Activated naive CD8-positive, alpha-beta T cell treated with anti-CD3 and anti-CD28 coated beads, Interleukin-2, amount 50 U/mL, for 16 hours (primary cell): ENCODE data around the gene NUP188.
"Not testable (repeated sequence)": the region's sequence is repeated elsewhere in the genome, so short reads cannot be mapped to it uniquely, and the experiment has no call there.

ENCODE experiments used
- DNase-seq: peaks from one replicate; pipeline ENCODE4 v3.0.0-alpha.2; 2020; ENCODE audit warnings: low read depth, low spot score

NUP188 gene

DNA sequence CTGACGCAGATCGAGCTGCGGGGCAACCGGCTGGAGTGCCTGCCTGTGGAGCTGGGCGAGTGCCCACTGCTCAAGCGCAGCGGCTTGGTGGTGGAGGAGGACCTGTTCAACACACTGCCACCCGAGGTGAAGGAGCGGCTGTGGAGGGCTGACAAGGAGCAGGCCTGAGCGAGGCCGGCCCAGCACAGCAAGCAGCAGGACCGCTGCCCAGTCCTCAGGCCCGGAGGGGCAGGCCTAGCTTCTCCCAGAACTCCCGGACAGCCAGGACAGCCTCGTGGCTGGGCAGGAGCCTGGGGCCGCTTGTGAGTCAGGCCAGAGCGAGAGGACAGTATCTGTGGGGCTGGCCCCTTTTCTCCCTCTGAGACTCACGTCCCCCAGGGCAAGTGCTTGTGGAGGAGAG, 31.3 kb upstream of the NUP188 start:
- DNase-seq = no peak

DNA sequence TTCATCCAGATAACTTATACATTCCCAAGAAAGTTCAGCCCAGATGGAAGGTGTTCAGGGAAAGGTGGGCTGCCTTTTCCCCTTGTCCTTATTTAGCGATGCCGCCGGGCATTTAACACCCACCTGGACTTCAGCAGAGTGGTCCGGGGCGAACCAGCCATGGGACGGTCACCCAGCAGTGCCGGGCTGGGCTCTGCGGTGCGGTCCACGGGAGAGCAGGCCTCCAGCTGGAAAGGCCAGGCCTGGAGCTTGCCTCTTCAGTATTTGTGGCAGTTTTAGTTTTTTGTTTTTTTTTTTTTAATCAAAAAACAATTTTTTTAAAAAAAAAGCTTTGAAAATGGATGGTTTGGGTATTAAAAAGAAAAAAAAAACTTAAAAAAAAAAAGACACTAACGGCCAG, 30.8 kb upstream of the NUP188 start:
- DNase-seq = no peak

DNA sequence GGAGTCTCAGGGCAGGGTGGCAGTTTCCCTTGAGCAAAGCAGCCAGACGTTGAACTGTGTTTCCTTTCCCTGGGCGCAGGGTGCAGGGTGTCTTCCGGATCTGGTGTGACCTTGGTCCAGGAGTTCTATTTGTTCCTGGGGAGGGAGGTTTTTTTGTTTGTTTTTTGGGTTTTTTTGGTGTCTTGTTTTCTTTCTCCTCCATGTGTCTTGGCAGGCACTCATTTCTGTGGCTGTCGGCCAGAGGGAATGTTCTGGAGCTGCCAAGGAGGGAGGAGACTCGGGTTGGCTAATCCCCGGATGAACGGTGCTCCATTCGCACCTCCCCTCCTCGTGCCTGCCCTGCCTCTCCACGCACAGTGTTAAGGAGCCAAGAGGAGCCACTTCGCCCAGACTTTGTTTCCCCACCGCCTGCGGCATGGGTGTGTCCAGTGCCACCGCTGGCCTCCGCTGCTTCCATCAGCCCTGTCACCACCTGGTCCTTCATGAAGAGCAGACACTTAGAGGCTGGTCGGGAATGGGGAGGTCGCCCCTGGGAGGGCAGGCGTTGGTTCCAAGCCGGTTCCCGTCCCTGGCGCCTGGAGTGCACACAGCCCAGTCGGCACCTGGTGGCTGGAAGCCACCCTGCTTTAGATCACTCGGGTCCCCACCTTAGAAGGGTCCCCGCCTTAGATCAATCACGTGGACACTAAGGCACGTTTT, 30.2 kb upstream of the NUP188 start:
- DNase-seq = no peak

DNA sequence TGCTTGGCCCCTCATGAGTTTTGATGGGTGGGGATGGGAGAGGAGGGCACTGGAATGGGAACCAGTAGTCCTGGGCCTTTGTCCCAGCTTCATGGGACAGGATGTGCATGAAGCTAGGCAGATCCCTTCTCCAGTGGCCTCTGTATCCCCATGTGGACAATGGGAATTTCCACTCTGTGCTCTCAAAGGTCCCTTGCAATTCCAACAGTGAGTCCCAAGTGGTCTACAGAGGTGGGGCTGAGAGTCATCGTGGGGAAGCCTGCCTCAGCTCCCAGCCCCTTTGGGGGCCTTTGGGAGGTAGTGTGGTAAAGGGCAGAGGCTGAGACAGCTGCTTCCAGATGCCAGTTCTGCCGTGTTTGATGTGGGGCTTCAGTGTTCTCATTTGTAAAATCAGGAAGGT, 28.6 kb upstream of the NUP188 start:
- no peak for DNase-seq

DNA sequence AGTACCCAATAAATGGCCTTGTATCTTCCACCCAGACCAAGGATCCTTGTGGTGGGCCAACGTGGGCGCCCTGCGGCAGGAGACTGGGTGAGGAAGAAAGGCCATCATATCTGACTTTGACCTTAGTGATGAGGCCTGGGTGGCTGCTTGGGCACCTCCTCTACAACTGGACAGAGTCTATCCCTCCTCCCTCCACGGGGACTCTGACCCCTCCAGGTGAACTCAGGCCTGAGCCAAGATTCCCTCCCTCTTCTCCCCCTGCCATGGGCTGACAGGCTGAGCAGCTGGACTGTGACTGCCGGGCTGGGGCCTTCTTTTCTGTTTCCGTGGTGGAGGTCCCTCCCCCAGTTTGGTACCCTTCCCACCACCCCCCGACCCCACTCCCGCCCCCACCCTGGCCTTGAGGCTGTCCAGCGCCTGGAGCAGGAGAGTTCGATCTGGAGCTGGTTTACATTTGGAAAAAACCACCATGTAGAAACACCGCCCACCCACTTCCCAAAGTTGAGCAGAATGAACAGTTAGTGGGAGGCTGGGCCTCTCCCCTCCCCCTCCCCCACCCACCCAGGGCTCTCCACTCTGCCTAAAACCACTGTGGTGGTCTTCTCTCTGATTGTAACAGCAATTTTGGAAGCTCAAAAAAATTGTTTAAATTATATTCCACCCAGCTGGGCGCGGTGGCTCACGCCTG, 28.0 kb upstream of the NUP188 start:
- DNase-seq = no peak

DNA sequence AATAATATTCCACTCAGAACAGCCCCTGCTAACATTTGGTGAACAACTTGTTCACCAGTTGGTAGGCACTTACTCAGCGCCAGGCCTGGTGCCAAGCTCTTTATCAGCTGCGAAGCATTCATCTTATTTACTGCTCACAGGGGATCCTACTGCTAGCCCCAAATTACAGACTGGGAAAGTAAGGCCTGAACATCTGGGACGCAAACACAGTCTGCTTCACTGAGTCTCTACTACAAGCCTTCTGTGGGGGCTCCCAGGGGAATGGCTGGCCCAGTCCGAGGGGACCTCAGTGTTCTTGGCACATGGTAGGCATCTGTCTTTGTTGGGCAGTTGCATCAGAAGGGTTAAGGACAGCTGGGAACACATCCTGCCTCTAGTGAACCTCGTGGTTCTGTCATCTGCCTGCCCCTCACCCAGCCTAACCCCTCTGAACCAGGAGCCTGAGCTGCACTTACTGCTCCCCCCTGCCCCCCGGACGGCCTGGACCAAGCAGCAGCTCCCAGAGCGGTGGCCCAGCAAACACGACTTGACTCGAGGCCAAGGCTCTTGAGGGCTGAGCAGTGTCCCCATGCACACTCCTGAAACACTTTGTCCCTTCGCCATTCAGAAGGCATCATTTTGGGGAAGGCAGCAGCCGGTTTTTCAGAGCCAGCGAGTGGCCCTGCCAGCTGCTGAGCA, 27.0 kb upstream of the NUP188 start, which contains the start of gene PHYHD1:
TSS of gene PHYHD1 (plus strand) at position 602 of the 678 bp plus-strand sequence. CDS start 1,342 bp downstream, outside the sequence.
- no peak for DNase-seq

DNA sequence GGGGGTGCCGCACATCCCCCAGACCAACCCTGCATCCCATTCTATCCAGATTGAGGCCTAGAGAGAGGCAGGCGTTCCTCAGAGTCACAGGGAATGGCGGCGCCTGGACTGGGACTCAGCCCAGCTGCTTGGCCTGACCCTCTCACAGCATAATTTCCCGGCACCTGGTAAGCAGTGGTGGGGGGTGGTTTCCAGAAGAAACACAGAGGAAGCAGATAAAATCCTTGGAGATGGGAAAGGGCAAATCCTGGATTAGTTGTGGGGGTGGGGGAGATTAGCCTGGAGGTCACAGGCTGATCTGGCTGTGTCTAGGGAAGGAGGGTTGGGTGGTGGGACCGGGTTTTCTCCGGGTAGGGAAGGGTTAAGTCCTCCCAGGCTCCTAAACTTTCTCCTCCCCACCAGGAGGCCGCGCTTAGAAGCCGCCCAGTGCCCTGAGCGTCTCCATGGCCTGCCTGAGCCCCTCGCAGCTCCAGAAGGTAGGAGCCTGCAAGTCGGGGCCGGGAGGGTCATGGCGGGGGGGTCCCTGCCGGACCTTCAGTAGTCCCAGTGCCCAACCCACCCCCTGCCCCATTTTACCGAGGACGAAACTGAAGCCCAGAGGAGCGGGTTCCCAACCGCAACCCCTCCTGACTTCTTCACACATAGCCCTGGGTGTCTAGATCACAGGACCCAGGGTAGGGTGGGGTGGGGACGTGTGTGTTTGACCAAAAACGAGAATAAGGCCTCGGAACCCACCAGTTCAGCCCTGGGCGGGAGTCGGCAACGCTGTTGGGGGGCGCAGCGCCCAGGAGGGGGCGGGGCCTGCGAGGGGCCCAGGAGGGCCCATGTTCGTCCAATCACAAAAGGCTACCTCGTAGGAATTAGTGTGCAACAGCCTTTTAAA, 25.4 kb upstream of the NUP188 start:
- no peak for DNase-seq

DNA sequence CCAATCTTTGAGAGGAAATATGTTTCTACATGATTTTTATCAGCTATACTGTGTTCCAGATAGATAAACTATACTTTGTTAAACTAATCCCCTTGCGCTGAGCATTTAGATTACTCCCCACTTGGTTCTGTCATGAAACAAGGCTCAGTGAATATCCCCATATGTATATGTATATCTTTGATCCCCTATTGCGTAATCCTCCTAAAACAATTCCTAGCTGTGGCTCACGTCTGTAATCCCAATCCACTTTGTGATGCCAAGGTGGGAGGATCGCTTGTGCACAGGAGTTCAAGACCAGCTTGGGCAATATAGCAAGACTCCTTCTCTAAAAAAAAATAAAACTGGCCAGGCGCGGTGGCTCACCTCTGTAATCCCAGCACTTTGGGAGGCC, 24.0 kb upstream of the NUP188 start:
- DNase-seq = no peak

DNA sequence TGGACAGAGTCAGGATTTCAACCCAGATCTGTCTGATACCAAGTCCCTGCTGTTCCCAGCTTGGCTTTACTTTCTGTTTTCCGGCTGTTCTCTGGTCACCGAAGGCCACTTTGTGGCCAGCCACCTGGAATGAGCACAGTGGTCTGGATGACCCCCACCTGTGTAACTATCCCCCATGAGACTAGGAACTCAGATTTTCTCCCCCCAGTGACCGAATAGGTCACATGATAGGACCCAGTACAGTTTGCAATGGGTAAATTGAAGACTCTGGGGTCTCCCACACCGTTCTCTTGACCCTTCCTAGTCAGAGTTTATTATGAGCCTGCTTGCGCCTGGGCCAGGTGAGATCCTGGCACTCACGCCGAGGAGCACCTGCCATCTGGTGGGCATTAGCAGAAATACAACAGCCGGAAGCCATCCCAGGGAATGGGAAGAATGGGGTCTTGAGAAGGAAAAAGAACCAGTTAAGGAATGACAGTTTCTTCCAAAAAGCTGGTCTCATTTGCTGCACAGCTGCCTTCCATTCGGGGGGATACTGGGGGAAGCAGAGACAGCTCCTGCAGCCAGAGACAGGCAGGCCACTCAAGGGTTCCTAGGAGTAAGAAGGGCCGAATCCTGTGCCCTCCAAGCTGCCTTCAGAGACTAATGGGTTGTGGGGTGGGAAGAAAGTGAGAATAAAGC, 19.6 kb upstream of the NUP188 start:
- DNase-seq = peak; percentile 16

DNA sequence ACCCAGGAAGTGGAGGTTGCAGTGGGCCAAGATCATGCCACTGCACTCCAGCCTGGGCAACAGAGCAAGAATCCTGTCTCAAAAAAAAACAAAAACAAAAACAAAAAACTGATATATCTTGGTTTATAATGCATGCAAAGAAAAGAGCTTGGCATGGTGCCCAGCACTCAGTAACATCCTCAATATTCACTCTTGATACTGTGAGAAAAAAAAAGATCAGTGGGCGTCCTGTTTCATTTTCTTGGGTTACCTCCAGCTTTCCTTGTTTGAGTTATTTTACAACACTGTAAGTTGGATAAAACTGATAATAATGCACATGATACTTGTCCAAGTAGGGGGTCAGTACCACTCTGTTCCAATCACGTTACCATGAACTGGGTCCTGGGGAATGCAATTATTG, 18.9 kb upstream of the NUP188 start:
- DNase-seq = no peak

DNA sequence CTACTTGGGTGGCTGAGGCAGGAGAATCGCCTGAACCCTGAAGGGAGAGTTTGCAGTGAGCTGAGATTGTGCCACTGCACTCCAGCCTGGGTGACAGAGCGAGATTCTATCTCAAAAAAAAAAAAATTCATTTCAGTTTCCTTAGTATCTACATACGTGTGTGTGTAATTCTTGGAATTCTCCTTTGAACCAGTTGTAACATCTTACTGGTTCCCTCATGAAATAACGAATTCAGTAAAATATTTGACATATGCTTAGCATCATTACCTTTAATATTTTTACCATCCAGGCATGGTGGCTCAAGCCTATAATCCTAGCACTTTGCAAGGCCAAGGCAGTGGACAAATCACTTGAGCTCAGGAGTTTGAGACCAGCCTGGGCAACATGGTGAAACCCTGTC, 17.9 kb upstream of the NUP188 start:
- DNase-seq = no peak

DNA sequence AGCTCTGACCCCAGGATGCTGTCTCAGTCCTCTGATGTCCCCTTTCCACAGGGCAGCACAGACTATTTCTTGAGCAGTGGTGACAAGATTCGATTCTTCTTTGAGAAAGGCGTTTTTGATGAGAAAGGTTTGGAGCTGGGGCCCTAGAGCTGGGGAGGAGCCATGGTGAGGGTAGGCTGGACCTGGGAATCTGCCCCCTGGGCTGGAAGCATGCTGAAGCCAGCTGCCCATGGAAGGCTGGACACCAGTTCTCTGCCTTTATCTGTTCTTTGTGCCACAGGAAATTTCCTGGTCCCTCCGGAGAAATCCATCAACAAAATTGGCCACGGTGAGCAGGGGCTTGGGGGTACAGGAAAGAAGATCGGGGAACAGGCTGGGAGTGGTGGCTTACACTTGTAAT, 13.8 kb upstream of the NUP188 start:
- DNase-seq = no peak

DNA sequence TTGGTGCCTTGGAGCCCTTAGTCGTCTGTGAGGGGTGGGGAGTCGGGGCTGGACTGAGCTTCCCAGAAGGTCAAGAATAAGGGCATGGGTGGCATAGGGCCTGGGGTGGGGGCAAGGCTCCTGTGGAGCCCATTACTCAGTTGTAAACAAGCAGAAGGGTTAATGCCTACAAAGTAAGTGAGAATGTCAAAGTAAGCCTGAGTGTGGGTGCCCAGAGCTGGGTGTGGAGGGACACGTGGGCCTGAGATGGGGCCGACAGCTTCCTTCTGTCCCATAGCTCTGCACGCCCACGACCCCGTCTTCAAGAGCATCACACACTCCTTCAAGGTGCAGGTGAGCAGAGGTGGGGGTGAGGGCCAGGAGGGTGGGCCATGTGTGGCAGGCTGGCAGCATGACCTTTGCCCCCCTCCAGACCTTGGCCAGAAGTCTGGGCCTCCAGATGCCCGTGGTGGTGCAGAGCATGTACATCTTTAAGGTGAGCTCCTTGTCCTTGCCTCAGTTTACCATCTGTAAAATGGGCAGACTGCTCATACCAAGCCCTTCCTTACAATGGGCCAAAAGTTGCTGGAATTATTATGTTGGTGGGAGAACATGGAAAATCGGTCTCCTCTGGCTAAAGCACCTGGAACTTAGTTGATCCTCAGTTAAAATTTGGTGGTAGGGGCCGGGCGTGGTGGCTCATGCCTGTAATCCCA, 11.2 kb upstream of the NUP188 start:
- no peak for DNase-seq

DNA sequence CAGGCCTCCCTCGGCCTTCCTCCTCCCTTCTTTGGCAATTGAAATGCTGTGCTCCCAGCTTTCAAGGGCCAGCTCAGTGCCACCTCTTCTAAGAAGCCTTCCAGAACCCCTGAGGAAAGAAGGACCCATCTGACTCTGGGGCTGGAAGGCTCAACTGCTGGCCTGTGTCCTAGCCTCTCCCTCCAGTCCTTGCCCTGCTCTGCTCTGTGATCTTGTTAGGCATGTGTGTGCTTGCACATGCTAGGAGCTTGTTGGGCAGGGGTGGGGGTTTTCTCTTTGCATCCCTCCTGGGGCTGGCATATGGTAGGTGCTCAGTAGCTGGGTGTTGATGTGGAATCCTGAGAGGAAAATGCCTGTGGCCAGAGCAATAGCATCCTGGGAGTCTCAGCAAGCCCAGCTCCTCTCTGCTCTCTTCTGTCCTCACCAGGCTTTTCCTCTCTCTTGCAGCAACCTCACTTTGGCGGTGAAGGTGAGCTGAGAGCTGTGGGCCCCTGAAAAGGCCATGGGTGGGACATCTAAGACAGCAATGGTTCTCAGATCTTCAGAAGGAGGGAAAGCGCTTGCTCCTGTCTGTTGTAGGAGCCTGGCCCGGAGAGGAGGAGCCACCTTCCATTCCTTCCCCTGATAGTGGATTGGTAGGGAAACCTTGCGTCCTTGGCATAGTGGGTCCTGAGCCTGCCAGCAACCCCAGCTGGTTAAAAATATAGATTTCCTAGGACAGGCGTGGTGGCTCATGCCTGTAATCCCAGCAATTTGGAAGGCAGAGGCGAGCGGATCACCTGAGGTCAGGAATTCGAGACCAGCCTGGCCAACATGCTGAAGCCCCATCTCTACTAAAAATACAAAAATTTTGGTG, 10.0 kb upstream of the NUP188 start:
- DNase-seq = no peak

DNA sequence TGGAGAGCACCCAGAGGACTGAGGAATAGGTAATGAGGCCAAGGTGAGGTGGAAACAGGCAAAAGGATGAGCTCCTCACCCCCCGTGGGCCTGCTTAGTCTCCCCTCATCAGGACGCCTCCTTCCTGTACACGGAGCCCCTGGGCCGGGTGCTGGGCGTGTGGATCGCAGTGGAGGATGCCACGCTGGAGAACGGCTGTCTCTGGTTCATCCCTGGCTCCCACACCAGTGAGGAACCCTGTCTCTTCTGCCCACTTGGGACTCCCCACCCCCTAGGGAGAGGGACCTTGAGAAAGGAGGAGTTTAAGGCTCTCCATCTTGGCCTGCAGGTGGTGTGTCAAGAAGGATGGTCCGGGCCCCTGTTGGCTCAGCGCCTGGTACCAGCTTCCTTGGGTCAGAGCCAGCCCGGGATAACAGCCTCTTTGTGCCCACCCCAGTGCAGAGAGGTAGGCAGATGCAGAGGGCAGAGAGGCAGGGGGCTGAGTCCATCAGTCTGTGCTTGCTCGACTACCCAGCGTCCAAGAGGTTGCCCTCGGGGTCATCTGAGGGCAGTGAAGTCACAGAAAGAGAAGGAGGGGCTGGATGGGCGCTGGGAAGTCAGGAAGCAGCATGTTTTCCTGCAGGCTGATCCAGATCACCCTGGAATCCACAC, 7.1 kb upstream of the NUP188 start:
- DNase-seq = no peak

DNA sequence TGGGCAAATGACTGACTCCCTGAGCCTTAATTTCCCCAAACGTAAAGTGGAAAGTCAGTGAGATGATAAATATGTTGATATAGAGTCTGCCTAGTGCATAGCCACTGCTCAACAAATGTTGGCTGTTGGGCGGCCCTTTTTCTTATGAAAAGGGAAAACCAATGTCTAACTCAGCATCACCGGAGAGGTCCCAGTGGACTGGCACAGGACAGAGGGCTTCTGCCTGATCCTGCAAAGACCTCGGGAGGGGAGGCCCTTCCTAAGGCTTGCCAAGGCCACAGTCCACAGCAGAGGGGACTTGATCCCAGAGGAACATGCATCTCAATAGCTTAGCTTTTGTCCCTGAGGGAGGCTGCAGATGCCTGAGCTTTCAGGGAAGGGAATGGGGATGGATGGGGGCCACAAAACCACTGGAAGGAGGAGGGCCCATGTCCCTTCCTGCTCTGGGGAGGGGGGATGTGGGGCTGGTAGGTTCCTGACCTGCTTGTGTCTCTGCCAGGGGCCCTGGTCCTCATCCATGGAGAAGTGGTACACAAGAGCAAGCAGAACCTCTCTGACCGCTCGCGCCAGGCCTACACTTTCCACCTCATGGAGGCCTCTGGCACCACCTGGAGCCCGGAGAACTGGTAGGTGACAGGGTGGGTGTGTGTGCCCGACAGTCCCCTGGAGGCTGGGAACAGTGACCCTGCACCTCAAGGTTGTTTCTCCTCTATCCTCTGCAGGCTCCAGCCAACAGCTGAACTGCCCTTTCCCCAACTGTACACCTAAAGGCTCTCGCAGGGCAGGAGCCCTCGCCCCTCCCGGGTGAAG, 6.3 kb upstream of the NUP188 start:
- DNase-seq = no peak

DNA sequence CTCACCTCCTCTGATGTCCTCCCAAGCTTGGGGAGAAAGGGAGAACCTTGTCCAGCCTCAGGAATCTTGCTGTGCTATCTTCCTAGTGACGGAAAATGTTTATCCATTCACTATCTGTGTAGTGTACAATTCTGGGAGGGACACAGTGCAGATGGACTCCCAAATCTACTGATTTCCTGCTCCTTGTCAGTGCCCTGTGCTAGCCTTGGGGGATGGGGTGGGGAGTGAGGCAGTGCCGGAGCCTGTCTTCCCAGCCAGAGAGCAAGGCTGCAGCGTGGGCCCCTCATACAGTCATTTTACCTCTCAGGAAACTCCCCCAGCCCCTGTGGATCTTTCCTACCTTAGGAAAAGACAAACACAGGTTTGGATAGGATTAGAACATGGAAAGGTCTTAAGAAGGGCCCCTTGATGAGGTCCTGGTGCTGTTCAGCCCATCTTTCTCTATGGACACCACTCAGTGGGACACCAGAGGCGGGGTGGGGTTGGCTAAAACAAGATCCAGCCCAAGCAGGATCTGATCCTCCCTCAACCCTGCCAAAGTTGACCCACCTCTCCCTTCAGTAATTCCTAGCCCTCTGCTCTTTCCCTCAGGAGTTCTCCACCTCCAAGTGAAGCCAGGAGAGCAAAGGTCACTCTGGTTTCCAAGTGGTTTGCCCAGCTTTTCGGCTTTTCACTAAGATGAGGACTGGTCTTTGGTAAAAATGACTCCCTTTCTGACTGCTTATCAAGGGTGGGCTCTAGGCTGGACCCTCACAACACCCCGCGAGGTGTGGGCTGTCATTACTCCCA, 3.5 kb upstream of the NUP188 start:
- DNase-seq = no peak

DNA sequence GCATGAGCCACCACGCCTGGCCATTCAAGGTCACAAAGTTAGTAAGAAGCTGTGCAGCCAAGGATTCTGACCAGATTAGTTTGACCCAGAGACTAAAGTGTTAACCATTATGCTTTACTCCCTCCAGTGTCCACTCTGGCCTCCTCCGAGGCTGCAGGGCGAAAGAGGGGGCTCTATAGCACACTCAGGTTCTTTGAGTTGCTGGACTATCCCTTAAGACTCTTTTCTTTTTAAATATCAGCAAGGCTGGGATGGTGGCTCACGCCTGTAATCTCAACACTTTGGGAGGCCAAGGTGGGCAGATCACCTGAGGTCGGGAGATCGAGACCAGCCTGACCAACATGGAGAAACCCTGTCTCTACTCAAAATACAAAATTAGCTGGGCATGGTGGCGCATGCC, 2.5 kb upstream of the NUP188 start:
- not testable (repeated sequence) for DNase-seq
